Liver (tissue), 9 donors: Measurements from ENCODE around the gene APOL2. TPM values are rescaled to one million over a fixed set of nuclear protein-coding genes. Genes with fewer than 3 reads are reported as not detected.

ENCODE experiments used
- DNase-seq: peaks from one replicate; pipeline ENCODE4 v3.0.0-alpha.2; 2017; ENCODE audit warnings: low spot score
- H3K27ac ChIP-seq, 2 donors: one replicate each; pipeline ENCODE4 v1.7.0; 2013; ENCODE audit warnings: inconsistent platforms in 2 of 2, low read length in 2 of 2, control low read depth in 1 of 2, low read depth in 1 of 2, mild to moderate bottlenecking in 1 of 2
- H3K27me3 ChIP-seq, 4 donors: one replicate each; pipeline versions ENCODE4 v1.6.1 to v1.7.0; 2013; ENCODE audit warnings: low read length in 3 of 4, inconsistent platforms in 1 of 4, mild to moderate bottlenecking in 1 of 4, moderate library complexity in 1 of 4; ENCODE audit not compliant: control insufficient read depth in 4 of 4, insufficient read depth in 4 of 4
- H3K36me3 ChIP-seq, 4 donors: one replicate each; pipeline versions ENCODE4 v1.6.1 to v1.7.0; 2013; ENCODE audit warnings: low read length in 3 of 4, mild to moderate bottlenecking in 3 of 4, low read depth in 1 of 4, moderate library complexity in 1 of 4; ENCODE audit not compliant: control insufficient read depth in 4 of 4, insufficient read depth in 3 of 4
- H3K4me1 ChIP-seq, 4 donors: one replicate each; pipeline versions ENCODE4 v1.6.1 to v1.7.0; 2013; ENCODE audit warnings: low read length in 3 of 4, mild to moderate bottlenecking in 3 of 4, moderate library complexity in 1 of 4; ENCODE audit not compliant: control insufficient read depth in 4 of 4, insufficient read depth in 4 of 4
- H3K4me3 ChIP-seq, 3 donors: one replicate each; pipeline versions ENCODE4 v1.6.1 to v1.7.0; 2013; ENCODE audit warnings: low read length in 3 of 3, control low read depth in 1 of 3, low read depth in 1 of 3, mild to moderate bottlenecking in 1 of 3
- H3K9ac ChIP-seq, 2 donors: one replicate each; pipeline ENCODE4 v1.7.0; 2013; ENCODE audit warnings: low read length in 2 of 2, mild to moderate bottlenecking in 2 of 2, moderate library complexity in 2 of 2, control low read depth in 1 of 2, low read depth in 1 of 2
- H3K9me3 ChIP-seq, 4 donors: one replicate each; pipeline versions ENCODE4 v1.6.1 to v1.7.0; 2013; ENCODE audit warnings: low read length in 3 of 4; ENCODE audit not compliant: control insufficient read depth in 4 of 4
- ATF3 ChIP-seq: IDR thresholded peaks from 2 replicates; pipeline ENCODE4 v1.6.1; 2016; ENCODE audit warnings: antibody characterized with exemption
- CTCF ChIP-seq: fragments of 150-350 bp; IDR thresholded peaks from 2 replicates; pipeline ENCODE4 v1.5.1; 2017; ENCODE audit warnings: improper control_type of control experiment, low read depth, low read length; ENCODE audit not compliant: missing input control
- EGR1 ChIP-seq, 2 donors: IDR thresholded peaks; 2 replicates each; pipeline ENCODE4 v1.6.1; 2016 to 2018; ENCODE audit warnings: antibody characterized with exemption in 2 of 2, low read depth in 2 of 2
- FOXA1 ChIP-seq: IDR thresholded peaks from 2 replicates; pipeline ENCODE4 v1.6.1; 2016; ENCODE audit warnings: antibody characterized with exemption
- FOXA2 ChIP-seq: IDR thresholded peaks from 2 replicates; pipeline ENCODE4 v1.6.1; 2016; ENCODE audit warnings: antibody characterized with exemption
- GABPA ChIP-seq, 2 donors: IDR thresholded peaks in 1 of 2; conservative IDR thresholded peaks in 1 of 2; 2 replicates each; pipeline ENCODE4 v1.6.1; 2016; ENCODE audit warnings: antibody characterized with exemption in 2 of 2, mild to moderate bottlenecking in 1 of 2, moderate library complexity in 1 of 2
- HNF4A ChIP-seq, 2 donors: conservative IDR thresholded peaks; 2 replicates each; pipeline ENCODE4 v1.6.1; 2016; ENCODE audit warnings: antibody characterized with exemption in 2 of 2, mild to moderate bottlenecking in 2 of 2
- HNF4G ChIP-seq: IDR thresholded peaks from 2 replicates; pipeline ENCODE4 v1.6.1; 2016; ENCODE audit warnings: antibody characterized with exemption
- JUND ChIP-seq, 2 donors: IDR thresholded peaks; 2 replicates each; pipeline ENCODE4 v1.6.1; 2016; ENCODE audit warnings: antibody characterized with exemption in 2 of 2
- MAX ChIP-seq: IDR thresholded peaks from 2 replicates; pipeline ENCODE4 v1.6.1; 2016; ENCODE audit warnings: antibody characterized with exemption
- RAD21 ChIP-seq, 2 donors: IDR thresholded peaks; 2 replicates each; pipeline ENCODE4 v1.6.1; 2016; ENCODE audit warnings: antibody characterized with exemption in 2 of 2, mild to moderate bottlenecking in 2 of 2
- REST ChIP-seq: IDR thresholded peaks from 2 replicates; pipeline ENCODE4 v1.6.1; 2016; ENCODE audit warnings: antibody characterized with exemption, mild to moderate bottlenecking
- RXRA ChIP-seq, 2 donors: IDR thresholded peaks; 2 replicates each; pipeline ENCODE4 v1.6.1; 2017 to 2018; ENCODE audit warnings: antibody characterized with exemption in 2 of 2, mild to moderate bottlenecking in 1 of 2
- SP1 ChIP-seq: IDR thresholded peaks from 2 replicates; pipeline ENCODE4 v1.6.1; 2018; ENCODE audit warnings: antibody characterized with exemption, mild to moderate bottlenecking
- TAF1 ChIP-seq: conservative IDR thresholded peaks from 2 replicates; pipeline ENCODE4 v1.6.1; 2016; ENCODE audit warnings: antibody characterized with exemption, mild to moderate bottlenecking
- YY1 ChIP-seq: IDR thresholded peaks from 2 replicates; pipeline ENCODE4 v1.6.1; 2016; ENCODE audit warnings: antibody characterized with exemption, mild to moderate bottlenecking
- ZBTB33 ChIP-seq: IDR thresholded peaks from 2 replicates; pipeline ENCODE4 v1.6.1; 2016; ENCODE audit warnings: antibody characterized with exemption
- WGBS: extraction: QIAGEN DNeasy Blood & Tissue Kit; methylation state at CpG from one replicate; pipeline ENCODE4 v1.1.7; 2013; 5-methylcytosine and 5-hydroxymethylcytosine counted together
- polyA plus RNA-seq, 2 donors: library from polyadenylated mRNA; stranded (reverse) in 1 of 2; unstranded in 1 of 2; fragments of 200-250 nt in 1 of 2; fragments of >200 nt in 1 of 2; fragmentation: Nextera tagmentation in 1 of 2; extraction: Ambion mirVana in 1 of 2; gene quantifications; one replicate each; pipeline versions ENCODE4 v1.2.1 to v1.2.3, GENCODE V29; 2013 to 2015
- total RNA-seq, 2 donors: library from RNA; depleted of rRNA; stranded (reverse); fragments of >200 nt; gene quantifications; one replicate each; pipeline ENCODE4 v1.2.3, GENCODE V29; 2014
- donor health status: healthy.
- donor health status: healthy.
- donor health status: healthy.
- donor health status: healthy.
- donor health status: healthy.

APOL2 gene
- total and polyA plus RNA-seq, 4 donors: 14.3 to 77.2 (median 21.7) TPM

- 88% methylated on average over 7 of the region's 7 CpGs for WGBS
- no peak for DNase-seq
Measured at GRCh38 chr22:36182056-36182455, 57.3 kb downstream of the APOL2 start.

GRCh38 chr22:36180928-36181327, 58.4 kb downstream of the APOL2 start:
- TF ChIP-seq MAX (no peak), CTCF (no peak), ATF3 (no peak), GABPA (IDR thresholded peaks at IDR 0.05 in 1 of 2, conservative IDR thresholded peaks at IDR 0.05 in 1 of 2) (no peak), TAF1 (no peak), JUND (IDR thresholded peaks at IDR 0.05) (no peak), SP1 (no peak), HNF4A (conservative IDR thresholded peaks at IDR 0.05) (no peak), RAD21 (IDR thresholded peaks at IDR 0.05) (no peak)
- WGBS: 89% methylated on average over 6 of the region's 6 CpGs
- H3K27me3 ChIP-seq: no peaks in the 10 kb centered on the region
- H3K27ac ChIP-seq: no peak overlapping the region
- no peak for DNase-seq
- no peaks in the 10 kb centered on the region for H3K36me3 ChIP-seq
- H3K4me3 ChIP-seq: no peak overlapping the region
- no peaks in the 10 kb centered on the region for H3K9me3 ChIP-seq
- no peak overlapping the region for H3K9ac ChIP-seq
- peaks cover 0 to 3% (median 0%) of the 10 kb centered on the region in 4 donors for H3K4me1 ChIP-seq

More at GRCh38 chr22:36182056-36182455, 57.3 kb downstream of the APOL2 start:
- no peaks in the 10 kb centered on the region for H3K9me3 ChIP-seq
- no peak overlapping the region for H3K4me3 ChIP-seq
- H3K36me3 ChIP-seq: no peaks in the 10 kb centered on the region
- no peak overlapping the region for H3K27ac ChIP-seq
- H3K27me3 ChIP-seq: no peaks in the 10 kb centered on the region
- peaks cover 0 to 3% (median 0%) of the 10 kb centered on the region in 4 donors for H3K4me1 ChIP-seq
- no peak overlapping the region for H3K9ac ChIP-seq
- no peak for TF ChIP-seq EGR1 (IDR thresholded peaks at IDR 0.05; ENCODE audit: low read depth in 2 of 2)
- TF ChIP-seq FOXA1: no peak
- no peak for TF ChIP-seq RAD21 (IDR thresholded peaks at IDR 0.05)
- TF ChIP-seq JUND (IDR thresholded peaks at IDR 0.05): no peak
- TF ChIP-seq FOXA2: no peak
- TF ChIP-seq RXRA (IDR thresholded peaks at IDR 0.05): no peak
- no peak for TF ChIP-seq YY1
- TF ChIP-seq SP1: no peak
- TF ChIP-seq TAF1: no peak
- no peak for TF ChIP-seq REST
- no peak for TF ChIP-seq MAX
- no peak for TF ChIP-seq HNF4G
- TF ChIP-seq ZBTB33: no peak
